ENCODE measurements around the gene INS. TPM values are rescaled to one million over a fixed set of nuclear protein-coding genes. Genes with fewer than 3 reads are reported as not detected.

The INS gene
- total and polyA plus RNA-seq, 10 of the 15 experiments (the other 5 are each of a cell fraction or from before 2014, with no cell fraction given), result not detected

DNA sequence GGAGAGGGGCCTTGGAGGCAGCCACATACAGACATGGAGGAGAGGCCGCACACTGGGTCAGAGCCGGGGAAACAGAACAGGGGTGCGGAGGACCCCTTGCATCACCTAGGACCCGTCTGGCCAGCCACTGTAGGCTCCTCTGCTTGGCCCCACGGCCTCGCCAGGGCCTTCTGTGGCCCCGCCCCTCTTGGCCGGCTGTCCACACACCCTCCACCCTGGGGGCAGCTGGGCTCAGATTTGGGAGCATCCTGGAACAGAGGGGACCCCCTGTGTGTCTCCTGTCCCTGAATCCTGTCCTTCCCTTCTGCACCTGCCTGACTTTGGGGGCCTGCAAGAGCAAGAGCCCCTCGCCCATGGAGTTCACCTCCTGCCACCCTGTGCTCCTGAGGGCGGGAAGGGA, 18.5 kb upstream of the INS start:
- DNase-seq (ENCODE audit: low read depth, low spot score) (no peak), FAIRE-seq (no peak), ATAC-seq (no peak)
- H2AFZ ChIP-seq (ENCODE audit: control insufficient read depth, low read depth, low read length), result no peak overlapping the region
- H3K79me2 ChIP-seq (ENCODE audit: control insufficient read depth, insufficient read depth, low read length), result no peaks in the 10 kb centered on the region
- H3K4me2 ChIP-seq (ENCODE audit: control insufficient read depth, insufficient read depth), result no peak overlapping the region
- POLR2A ChIA-PET, result no interaction called here
- H3K4me1 ChIP-seq (ENCODE audit: control insufficient read depth, insufficient read depth, low read length), result no peaks in the 10 kb centered on the region
- in situ Hi-C loops (cut with MboI), result no loop called here
- RAD21 ChIA-PET (ENCODE audit: unreplicated experiment), result no interaction called here
- H3K4me3 ChIP-seq, result no peak overlapping the region
- BruUV-seq (replicated peaks), result no TSS peak
- no peak overlapping the region for H3K9ac ChIP-seq (ENCODE audit: control insufficient read depth, insufficient read depth, low read length)
- no peaks in the 10 kb centered on the region for H3K9me3 ChIP-seq (replicated peaks; ENCODE audit: control insufficient read depth, insufficient read depth, low read length)
- H4K20me1 ChIP-seq (ENCODE audit: control insufficient read depth, insufficient read depth), result no peaks in the 10 kb centered on the region
- SMC1A ChIA-PET (ENCODE audit: uncharacterized antibody, unreplicated experiment), result no interaction called here
- TF ChIP-seq ZNF207 (IDR thresholded peaks at IDR 0.05; ENCODE audit: borderline replicate concordance), result no peak
- TF ChIP-seq HSF1 (IDR thresholded peaks at IDR 0.05; ENCODE audit: low read depth, low read length), result no peak
- intact Hi-C loops (cut with micrococcal nuclease; ENCODE audit: unreplicated experiment), result no loop called here
- WGBS (ENCODE audit: insufficient coverage, insufficient replicate concordance, low lambda C conversion rate, missing lambda C conversion rate), result 26% methylated on average over 10 of the region's 10 CpGs
- CTCF ChIA-PET, result no interaction called here
- no peak overlapping the region for H3K27ac ChIP-seq (ENCODE audit: control insufficient read depth, insufficient read depth)
- no peaks in the 10 kb centered on the region; a peak in 1 of 4 replicates for H3K27me3 ChIP-seq (replicated peaks in 1 of 2; ENCODE audit: control insufficient read depth in 2 of 2, insufficient read depth in 2 of 2, low read length in 1 of 2)
- no peaks in the 10 kb centered on the region for H3K36me3 ChIP-seq (ENCODE audit: control insufficient read depth in 2 of 2, insufficient read depth in 2 of 2, low read length in 1 of 2)

GRCh38 chr11:2178906-2179494, 18.0 kb upstream of the INS start:
- no peaks in the 10 kb centered on the region for H3K4me1 ChIP-seq (ENCODE audit: control insufficient read depth, insufficient read depth, low read length)
- ChIA-PET RAD21 (ENCODE audit: unreplicated experiment) (no interaction called here), CTCF (no interaction called here), POLR2A (no interaction called here), SMC1A (ENCODE audit: uncharacterized antibody, unreplicated experiment) (no interaction called here)
- H3K27me3 ChIP-seq (replicated peaks in 1 of 2; ENCODE audit: control insufficient read depth in 2 of 2, insufficient read depth in 2 of 2, low read length in 1 of 2), result no peaks in the 10 kb centered on the region; a peak in 1 of 4 replicates
- no peaks in the 10 kb centered on the region for H3K9me3 ChIP-seq (replicated peaks; ENCODE audit: control insufficient read depth, insufficient read depth, low read length)
- no peak for FAIRE-seq
- no peak overlapping the region for H3K27ac ChIP-seq (ENCODE audit: control insufficient read depth, insufficient read depth)
- BruUV-seq (replicated peaks), result no TSS peak
- in situ Hi-C loops (cut with MboI) (no loop called here), intact Hi-C loops (cut with micrococcal nuclease; ENCODE audit: unreplicated experiment) (no loop called here)
- H3K9ac ChIP-seq (ENCODE audit: control insufficient read depth, insufficient read depth, low read length), result no peak overlapping the region
- no peak overlapping the region for H3K4me3 ChIP-seq
- no peaks in the 10 kb centered on the region for H3K79me2 ChIP-seq (ENCODE audit: control insufficient read depth, insufficient read depth, low read length)
- no peaks in the 10 kb centered on the region for H3K36me3 ChIP-seq (ENCODE audit: control insufficient read depth in 2 of 2, insufficient read depth in 2 of 2, low read length in 1 of 2)
- no peak overlapping the region for H2AFZ ChIP-seq (ENCODE audit: control insufficient read depth, low read depth, low read length)
- H4K20me1 ChIP-seq (ENCODE audit: control insufficient read depth, insufficient read depth), result no peaks in the 10 kb centered on the region
- WGBS (ENCODE audit: insufficient coverage, insufficient replicate concordance, low lambda C conversion rate, missing lambda C conversion rate), result 24% methylated on average over 16 of the region's 16 CpGs
- no peak for ATAC-seq
- no peak overlapping the region for H3K4me2 ChIP-seq (ENCODE audit: control insufficient read depth, insufficient read depth)
- no peak for DNase-seq (ENCODE audit: low read depth, low spot score)
- TF ChIP-seq ZBTB40 (IDR thresholded peaks at IDR 0.05; ENCODE audit: borderline replicate concordance), result no peak
- TF ChIP-seq RB1 (IDR thresholded peaks at IDR 0.05; ENCODE audit: borderline replicate concordance), result no peak
- TF ChIP-seq, protein P1, sequence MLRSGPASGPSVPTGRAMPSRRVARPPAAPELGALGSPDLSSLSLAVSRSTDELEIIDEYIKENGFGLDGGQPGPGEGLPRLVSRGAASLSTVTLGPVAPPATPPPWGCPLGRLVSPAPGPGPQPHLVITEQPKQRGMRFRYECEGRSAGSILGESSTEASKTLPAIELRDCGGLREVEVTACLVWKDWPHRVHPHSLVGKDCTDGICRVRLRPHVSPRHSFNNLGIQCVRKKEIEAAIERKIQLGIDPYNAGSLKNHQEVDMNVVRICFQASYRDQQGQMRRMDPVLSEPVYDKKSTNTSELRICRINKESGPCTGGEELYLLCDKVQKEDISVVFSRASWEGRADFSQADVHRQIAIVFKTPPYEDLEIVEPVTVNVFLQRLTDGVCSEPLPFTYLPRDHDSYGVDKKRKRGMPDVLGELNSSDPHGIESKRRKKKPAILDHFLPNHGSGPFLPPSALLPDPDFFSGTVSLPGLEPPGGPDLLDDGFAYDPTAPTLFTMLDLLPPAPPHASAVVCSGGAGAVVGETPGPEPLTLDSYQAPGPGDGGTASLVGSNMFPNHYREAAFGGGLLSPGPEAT (IDR thresholded peaks at IDR 0.05; ENCODE audit: low read depth), result no peak
- TF ChIP-seq ZNF24 (IDR thresholded peaks at IDR 0.05), result no peak
- no peak for TF ChIP-seq DPF2 (IDR thresholded peaks at IDR 0.05)
- TF ChIP-seq ZBTB33 (IDR thresholded peaks at IDR 0.05), result no peak
